ENCODE results near the gene EFNB3. TPM values are rescaled to one million over a fixed set of nuclear protein-coding genes. Genes with fewer than 3 reads are reported as not detected.

Gene EFNB3
- total and polyA plus RNA-seq, 2 of the 4 experiments (the other 2 are of a cell fraction), result 0.54 to 2.0 TPM

DNA sequence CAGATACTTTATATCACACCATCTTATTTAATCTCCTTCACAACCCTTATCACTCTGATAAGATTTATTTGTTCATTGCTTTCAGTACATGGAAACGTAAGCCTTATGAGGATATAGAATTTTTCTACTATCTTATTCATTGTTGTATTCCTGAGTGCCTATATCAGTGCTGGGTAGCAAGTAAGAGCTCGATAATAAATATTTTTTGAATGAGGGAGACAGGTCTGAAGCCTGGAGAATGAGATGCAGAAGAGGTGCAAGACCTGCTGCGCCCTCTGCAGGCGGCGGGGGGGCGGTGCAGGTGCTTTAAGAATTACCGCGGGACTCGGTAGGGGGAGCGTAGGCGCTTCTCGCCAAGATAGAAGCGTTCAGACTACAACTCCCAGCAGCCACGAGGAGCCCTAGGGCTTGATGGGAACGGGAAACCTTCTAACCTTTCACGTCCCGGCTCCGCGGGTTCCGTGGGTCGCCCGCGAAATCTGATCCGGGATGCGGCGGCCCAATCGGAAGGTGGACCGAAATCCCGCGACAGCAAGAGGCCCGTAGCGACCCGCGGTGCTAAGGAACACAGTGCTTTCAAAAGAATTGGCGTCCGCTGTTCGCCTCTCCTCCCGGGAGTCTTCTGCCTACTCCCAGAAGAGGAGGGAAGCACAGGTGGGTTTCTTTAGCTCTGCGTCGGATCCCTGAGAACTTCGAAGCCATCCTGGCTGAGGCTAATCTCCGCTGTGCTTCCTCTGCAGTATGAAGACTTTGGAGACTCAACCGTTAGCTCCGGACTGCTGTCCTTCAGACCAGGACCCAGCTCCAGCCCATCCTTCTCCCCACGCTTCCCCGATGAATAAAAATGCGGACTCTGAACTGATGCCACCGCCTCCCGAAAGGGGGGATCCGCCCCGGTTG, 16.8 kb upstream of the EFNB3 start, which contains the start of gene WRAP53:
TSS of gene WRAP53 (plus strand) at position 570 of the 900 bp plus-strand sequence. CDS start at position 742, 172 bp downstream.
- dilution Hi-C loops (cut with HindIII; ENCODE audit: low sequenced_read_pairs, unreplicated experiment) (no loop called here), in situ Hi-C loops (cut with MboI; ENCODE audit: low sequenced_read_pairs) (no loop called here), intact Hi-C loops (cut with micrococcal nuclease) (loop anchor here (1.0 to 5.0 kb wide), 4 partner anchors 54 to 206 kb away; partner anchors contain the start of genes FXR2, POLR2A and SLC35G6)
- H2AFZ ChIP-seq (replicated peaks; ENCODE audit: low read length, poor library complexity), result peak within 1 kb of the TSS; percentile 90
- peak within 1 kb of the TSS; percentile 96 for H3K9ac ChIP-seq (ENCODE audit: low read depth, low read length)
- peak within 1 kb of the TSS; percentile 95 for H2BK5ac ChIP-seq (ENCODE audit: low read depth, low read length, poor library complexity, severe bottlenecking)
- H3K79me1 ChIP-seq (ENCODE audit: low read depth in 1 of 2, low read length in 2 of 2), result peaks cover 15 to 54% of the 10 kb centered on the region in 2 experiments
- ATAC-seq (ENCODE audit: low read depth) (peak; percentile 90), DNase-seq (peak; percentile 99)
- no peak within 1 kb of the TSS for H3K18ac ChIP-seq (ENCODE audit: low read depth, low read length)
- no peaks in the 10 kb centered on the region for H3K9me1 ChIP-seq (ENCODE audit: insufficient read depth, low read length)
- peak within 1 kb of the TSS; percentile 86 to 95 for H4K8ac ChIP-seq (ENCODE audit: low read depth in 2 of 2, low read length in 2 of 2)
- no peaks in the 10 kb centered on the region for H3K36me3 ChIP-seq (ENCODE audit: control insufficient read depth, insufficient read depth, low read length)
- ChIA-PET POLR2A (ENCODE audit: unreplicated experiment) (interaction anchor here (0.6 to 3.0 kb wide), 5 partner anchors 11 to 189 kb away, joined by 3 to 9 read pairs (median 3); partner anchors contain the start of genes MPDU1 and SAT2), CTCF (interaction anchor here (0.5 to 4.1 kb wide), 16 partner anchors 14 to 642 kb away, joined by 3 to 27 read pairs (median 4); partner anchors contain the start of genes CD68, EFNB3, FXR2 and MPDU1)
- peak within 1 kb of the TSS; percentile 87 for H2AK5ac ChIP-seq (ENCODE audit: low read depth, low read length)
- 1% methylated on average over 16 of the region's 51 CpGs; no CpG with 5 or more reads in 1 of the 2 experiments for WGBS, 2 experiments (ENCODE audit: extremely low coverage in 2 of 2, insufficient read length in 1 of 2)
- no peaks in the 10 kb centered on the region for H3K4me1 ChIP-seq (ENCODE audit: control insufficient read depth, insufficient read depth, low read length)
- H3K23ac ChIP-seq (ENCODE audit: low read depth, low read length), result peak within 1 kb of the TSS; percentile 98
- H2BK120ac ChIP-seq (ENCODE audit: low read depth, low read length), result peak within 1 kb of the TSS; percentile 88
- H2BK20ac ChIP-seq (ENCODE audit: low read depth, low read length), result peak within 1 kb of the TSS; percentile 46; the same call in 1 of the 2 replicates
- H3K4me3 ChIP-seq (ENCODE audit: insufficient read depth, low read depth, low read length), result peak within 1 kb of the TSS; percentile 83
- H3K27ac ChIP-seq (ENCODE audit: insufficient read depth, low read length), result peak within 1 kb of the TSS; percentile 96
- H3K56ac ChIP-seq (ENCODE audit: extremely low read depth, insufficient read depth, low read length), result peak within 1 kb of the TSS; percentile 99
- peak within 1 kb of the TSS; percentile 97 for H3K4ac ChIP-seq (ENCODE audit: low read depth, low read length)
- BruUV-seq (replicated peaks), result no TSS peak
- H3K4me2 ChIP-seq (ENCODE audit: low read depth, low read length), result peak within 1 kb of the TSS; percentile 93
- H4K20me1 ChIP-seq (ENCODE audit: insufficient read depth, low read length), result peaks cover 4% of the 10 kb centered on the region
- H4K91ac ChIP-seq (ENCODE audit: insufficient read depth, low read depth, low read length), result peak within 1 kb of the TSS; percentile 93
- H3K9me3 ChIP-seq (ENCODE audit: control insufficient read depth, insufficient read depth, low read length), result no peaks in the 10 kb centered on the region
- H2AK9ac ChIP-seq (replicated peaks; ENCODE audit: low read depth, low read length, poor library complexity), result peak within 1 kb of the TSS; percentile 95
- peak within 1 kb of the TSS; percentile 98 for H4K5ac ChIP-seq (ENCODE audit: low read depth, low read length)
- H3K14ac ChIP-seq (replicated peaks; ENCODE audit: low read depth, low read length), result peak within 1 kb of the TSS; percentile 94
- H2BK15ac ChIP-seq (ENCODE audit: low read depth, low read length), result peak within 1 kb of the TSS; percentile 38; the same call in 1 of the 3 replicates
- no peaks in the 10 kb centered on the region for H3K27me3 ChIP-seq (ENCODE audit: control insufficient read depth, insufficient read depth, low read length)
- no peak for TF ChIP-seq RFX5 (IDR thresholded peaks at IDR 0.05; ENCODE audit: low read depth, low read length)
- TF ChIP-seq, protein P1, sequence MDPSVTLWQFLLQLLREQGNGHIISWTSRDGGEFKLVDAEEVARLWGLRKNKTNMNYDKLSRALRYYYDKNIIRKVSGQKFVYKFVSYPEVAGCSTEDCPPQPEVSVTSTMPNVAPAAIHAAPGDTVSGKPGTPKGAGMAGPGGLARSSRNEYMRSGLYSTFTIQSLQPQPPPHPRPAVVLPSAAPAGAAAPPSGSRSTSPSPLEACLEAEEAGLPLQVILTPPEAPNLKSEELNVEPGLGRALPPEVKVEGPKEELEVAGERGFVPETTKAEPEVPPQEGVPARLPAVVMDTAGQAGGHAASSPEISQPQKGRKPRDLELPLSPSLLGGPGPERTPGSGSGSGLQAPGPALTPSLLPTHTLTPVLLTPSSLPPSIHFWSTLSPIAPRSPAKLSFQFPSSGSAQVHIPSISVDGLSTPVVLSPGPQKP (IDR thresholded peaks at IDR 0.05; ENCODE audit: borderline replicate concordance, low read depth, low read length), result no peak
- no peak for TF ChIP-seq FOS (IDR thresholded peaks at IDR 0.05; ENCODE audit: low read depth, low read length)
- TF ChIP-seq NFE2L2 (IDR thresholded peaks at IDR 0.05; ENCODE audit: low read depth, low read length), result no peak
- peak; percentile 75 for TF ChIP-seq SMC3 (IDR thresholded peaks at IDR 0.05; ENCODE audit: low read depth, low read length)
- TF ChIP-seq RAD21 (IDR thresholded peaks at IDR 0.05; ENCODE audit: low read length), result peak; percentile 78
- no peak for TF ChIP-seq CEBPB (IDR thresholded peaks at IDR 0.05; ENCODE audit: low read depth, low read length)
- TF ChIP-seq MXI1 (IDR thresholded peaks at IDR 0.05; ENCODE audit: borderline replicate concordance, low read depth, low read length), result no peak; the same call in 1 of the 2 replicates
- no peak for TF ChIP-seq BHLHE40 (IDR thresholded peaks at IDR 0.05; ENCODE audit: low read depth, low read length)
- TF ChIP-seq RCOR1 (IDR thresholded peaks at IDR 0.05; ENCODE audit: insufficient replicate concordance, low read length), result peak; percentile 57
- no peak for TF ChIP-seq CHD1 (IDR thresholded peaks at IDR 0.05; ENCODE audit: low read depth, low read length)
- 0 out of 2 replicates have a peak, but pooled peaks have one; percentile 51 for TF ChIP-seq MAZ (IDR thresholded peaks at IDR 0.05; ENCODE audit: borderline replicate concordance, low read depth, low read length)
- peak; percentile 48 for TF ChIP-seq POLR2A (IDR thresholded peaks at IDR 0.05; ENCODE audit: low read depth, low read length)
- TF ChIP-seq MAFK (IDR thresholded peaks at IDR 0.05; ENCODE audit: low read depth, low read length), result no peak
